Measurements from ENCODE around the gene NSD1. TPM values are rescaled to one million over a fixed set of nuclear protein-coding genes. Genes with fewer than 3 reads are reported as not detected.

NSD1 gene
- total and polyA plus RNA-seq, 2 of the 8 experiments (the other 6 are each of a cell fraction or from before 2014, with no cell fraction given) = 22.8 to 168 TPM

DNA sequence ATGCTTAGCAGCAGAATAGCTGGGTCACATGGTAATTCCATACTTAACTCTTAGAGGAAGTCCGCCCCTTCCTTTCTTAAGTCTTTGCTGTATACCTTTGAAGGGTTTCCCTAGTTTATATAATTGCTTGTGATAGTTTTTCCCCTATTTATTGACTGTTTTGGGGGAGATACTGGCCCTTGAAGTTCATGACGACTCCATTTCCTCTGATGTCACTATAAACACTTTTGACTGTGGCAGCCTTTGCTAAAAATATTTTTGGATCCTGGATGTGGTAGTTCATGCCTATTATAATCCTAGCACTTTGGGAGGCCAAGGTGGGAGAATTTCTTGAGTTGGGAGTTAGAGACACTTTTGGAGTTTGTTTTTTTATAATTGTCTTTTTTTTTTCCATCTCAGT lies 38.4 kb downstream of the NSD1 start:
- Histone ChIP-seq H3K9me3 (ENCODE audit: insufficient read depth in 2 of 2, low read depth in 1 of 2, low read length in 1 of 2) (no peaks in the 10 kb centered on the region), H3K14ac (ENCODE audit: insufficient read length) (no peak overlapping the region), H3K79me1 (ENCODE audit: low read depth, low read length) (no peaks in the 10 kb centered on the region; the same call in 1 of the 2 replicates), H3K4me1 (replicated peaks in 1 of 4; ENCODE audit: control insufficient read depth in 3 of 4, insufficient read depth in 4 of 4, low read length in 3 of 4) (no peaks in the 10 kb centered on the region), H3K27me3 (replicated peaks in 1 of 4; ENCODE audit: control insufficient read depth in 3 of 4, extremely low read depth in 1 of 4, insufficient read depth in 3 of 4, low read length in 3 of 4) (no peaks in the 10 kb centered on the region), H4K5ac (ENCODE audit: insufficient read length, low read depth, low read length) (no peak overlapping the region), H3K4ac (replicated peaks; ENCODE audit: insufficient read length, low read depth, low read length) (no peak overlapping the region), H3K23me2 (ENCODE audit: low read depth, low read length) (no peaks in the 10 kb centered on the region), H3K27ac (ENCODE audit: low read depth, low read length) (no peak overlapping the region), H4K20me1 (replicated peaks in 1 of 2; ENCODE audit: control insufficient read depth in 1 of 2, insufficient read depth in 2 of 2, low read length in 2 of 2) (peaks cover 5 to 11% of the 10 kb centered on the region in 2 experiments), H3K36me3 (ENCODE audit: control insufficient read depth in 2 of 4, insufficient read depth in 4 of 4, low read length in 3 of 4) (peaks cover 0 to 12% (median 4%) of the 10 kb centered on the region in 4 experiments; a peak in 4 of 8 replicates), H3K56ac (replicated peaks; ENCODE audit: insufficient read length, low read depth, low read length) (no peak overlapping the region), H3K4me2 (ENCODE audit: insufficient read depth in 1 of 2, low read depth in 2 of 2, low read length in 2 of 2) (no peak overlapping the region), H2BK15ac (ENCODE audit: low read length) (no peak overlapping the region), H3K79me2 (ENCODE audit: control insufficient read depth in 1 of 2, insufficient read depth in 2 of 2, low read length in 2 of 2) (peaks cover 16 to 90% of the 10 kb centered on the region in 2 experiments), H2AK5ac (ENCODE audit: low read depth, low read length) (no peak overlapping the region), H2BK5ac (ENCODE audit: low read depth, low read length) (no peak overlapping the region), H3K4me3 (ENCODE audit: extremely low read depth in 1 of 4, insufficient read depth in 2 of 4, low read depth in 3 of 4, low read length in 4 of 4) (no peak overlapping the region), H4K91ac (replicated peaks; ENCODE audit: insufficient read length, low read length) (no peak overlapping the region), H3K18ac (ENCODE audit: extremely low read depth, low read length) (no peak overlapping the region), H2BK120ac (replicated peaks; ENCODE audit: low read depth, low read length) (no peak overlapping the region), H2BK20ac (ENCODE audit: low read length) (no peak overlapping the region), H4K8ac (ENCODE audit: extremely low read depth, insufficient read depth, low read length) (no peak overlapping the region), H2AFZ (ENCODE audit: low read length) (no peak overlapping the region), H3K9ac (replicated peaks in 1 of 4; ENCODE audit: extremely low read depth in 1 of 4, low read depth in 3 of 4, low read length in 3 of 4) (no peak overlapping the region), H3K23ac (ENCODE audit: insufficient read length) (no peak overlapping the region), H2BK12ac (ENCODE audit: low read depth, low read length) (no peak overlapping the region)
- DNase-seq (ENCODE audit: low read depth in 1 of 2, low spot score in 2 of 2) (no peak), FAIRE-seq (no peak)
- WGBS, 2 experiments (ENCODE audit: extremely low coverage in 1 of 2, insufficient coverage in 1 of 2, insufficient read length in 1 of 2, insufficient replicate concordance in 2 of 2, low coverage in 1 of 2, low lambda C conversion rate in 2 of 2, missing lambda C conversion rate in 1 of 2) = 85% methylated on average over 2 of the region's 2 CpGs; no CpG with 5 or more reads in 1 of the 2 experiments
- ChIA-PET POLR2A (ENCODE audit: partially characterized antibody) (interaction anchor here (1.1 to 3.0 kb wide), 3 partner anchors 9 to 40 kb away, joined by 3 to 16 read pairs (median 4); no protein-coding TSS in a partner anchor), CTCF (ENCODE audit: partially characterized antibody) (interaction anchor here (1.7 kb wide), 1 partner anchor 60 kb away, joined by 8 read pairs; no protein-coding TSS in a partner anchor)
- no peak for TF ChIP-seq TBP (IDR thresholded peaks at IDR 0.05; ENCODE audit: low read depth, low read length)
- no peak for TF ChIP-seq RXRA (IDR thresholded peaks at IDR 0.05; ENCODE audit: insufficient read depth, low read depth, low read length)
- no peak for TF ChIP-seq TAF7 (optimal IDR thresholded peaks at IDR 0.05; ENCODE audit: borderline replicate concordance, low read depth, low read length)
- TF ChIP-seq SRF (IDR thresholded peaks at IDR 0.05; ENCODE audit: low read depth, low read length) = no peak
- TF ChIP-seq CHD1 (IDR thresholded peaks at IDR 0.05; ENCODE audit: low read depth, low read length) = no peak
- no peak for TF ChIP-seq GTF2F1 (IDR thresholded peaks at IDR 0.05; ENCODE audit: borderline replicate concordance, low read depth, low read length)
- TF ChIP-seq JUND (IDR thresholded peaks at IDR 0.05; ENCODE audit: low read length) = no peak
